ENCODE measurements around the gene TSPAN11.

The TSPAN11 gene

DNA sequence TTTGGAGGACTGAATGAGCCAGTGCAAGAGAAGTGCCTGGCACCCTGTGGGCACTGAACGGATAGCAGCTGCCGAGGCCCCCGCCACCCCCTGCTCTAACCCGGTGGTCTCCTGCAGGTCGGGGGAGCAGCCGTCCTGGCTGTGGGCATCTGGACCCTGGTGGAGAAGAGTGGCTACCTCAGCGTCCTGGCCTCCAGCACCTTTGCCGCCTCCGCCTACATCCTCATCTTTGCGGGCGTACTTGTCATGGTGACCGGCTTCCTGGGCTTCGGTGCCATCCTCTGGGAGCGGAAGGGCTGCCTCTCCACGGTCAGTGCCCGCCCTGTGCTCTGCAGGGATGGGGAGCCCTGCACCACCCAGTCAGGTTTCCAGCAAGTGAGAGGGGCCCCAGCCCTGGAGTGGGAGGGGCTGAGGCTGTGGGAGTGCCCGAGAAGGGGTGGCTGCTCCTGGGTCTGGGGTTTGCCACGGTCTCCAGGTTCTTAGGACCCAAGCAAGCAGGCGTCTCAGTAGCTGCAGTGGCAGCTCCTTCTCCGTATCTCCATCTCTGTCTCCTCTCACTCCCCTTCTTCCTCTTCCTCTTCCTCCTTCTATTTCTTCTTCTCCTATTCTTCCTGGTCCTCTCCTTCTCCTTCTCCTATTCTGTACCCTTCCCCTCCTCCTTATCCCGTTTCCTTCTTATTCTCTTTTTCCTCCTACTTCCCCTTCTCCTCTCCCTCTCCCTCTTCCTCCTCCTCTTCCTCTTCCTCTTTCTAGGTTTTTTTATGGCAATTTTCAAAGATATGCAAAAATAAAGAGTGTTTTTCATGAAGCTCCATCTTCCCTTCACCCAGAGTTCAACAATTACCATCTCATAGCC is 37.4 kb downstream of the TSPAN11 start:
- no peaks in the 10 kb centered on the region for H3K9me3 ChIP-seq (replicated peaks in 1 of 11)
- TF ChIP-seq Cebpa-rat (IDR thresholded peaks at IDR 0.05): no peak
- no peaks in the 10 kb centered on the region for H3K36me3 ChIP-seq
- H4K20me1 ChIP-seq: no peaks in the 10 kb centered on the region; a peak in 1 of 22 replicates
- H3K27me3 ChIP-seq: no peaks in the 10 kb centered on the region
- peaks cover 0 to 8% (median 2%) of the 10 kb centered on the region in 10 experiments; a peak in 6 of 20 replicates for H3K4me1 ChIP-seq
- H3K4me3 ChIP-seq: no peak overlapping the region
- H3K9ac ChIP-seq: no peak overlapping the region
- no peak overlapping the region for H3K27ac ChIP-seq
- H3K4me2 ChIP-seq: no peak overlapping the region

DNA sequence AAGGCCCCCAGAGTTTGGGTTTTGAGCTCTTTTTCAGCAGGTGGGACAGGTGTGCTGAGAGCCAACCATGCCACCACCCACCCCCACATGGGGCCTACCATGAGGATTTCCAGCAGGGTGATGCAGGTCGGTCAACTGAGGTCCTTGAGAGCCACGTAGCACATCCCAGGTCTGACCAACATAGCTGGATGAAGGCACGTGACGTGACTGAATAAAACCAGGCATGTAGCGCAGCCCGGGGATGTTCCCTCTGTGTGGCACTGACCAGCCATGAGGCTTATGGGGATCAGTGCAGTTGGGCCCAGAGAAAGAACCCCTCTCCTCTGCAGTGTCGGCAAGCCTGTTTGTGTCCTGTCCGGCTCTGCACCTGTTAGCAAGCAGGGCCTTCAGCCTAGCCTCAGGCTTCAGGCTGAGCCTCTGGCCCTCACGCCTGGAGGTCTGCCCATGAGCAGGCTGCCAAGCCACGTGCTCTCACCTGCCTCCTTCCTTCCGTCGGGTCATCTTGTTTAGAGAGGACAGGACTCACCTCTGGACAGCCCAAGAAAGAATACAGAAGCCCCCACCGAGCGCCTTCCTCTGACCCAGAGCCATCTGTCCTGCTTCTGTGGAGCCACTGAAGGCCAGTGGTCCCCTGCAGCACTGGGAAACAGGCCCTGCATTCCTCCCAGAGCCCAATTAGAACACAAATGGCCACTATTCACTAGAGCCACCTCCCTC is 38.5 kb downstream of the TSPAN11 start:
- Histone ChIP-seq H3K9me3 (replicated peaks in 1 of 11) (no peaks in the 10 kb centered on the region), H3K27ac (no peak overlapping the region), H3K9ac (no peak overlapping the region), H3K4me1 (peaks cover 0 to 8% (median 2%) of the 10 kb centered on the region in 10 experiments; a peak in 6 of 20 replicates), H3K4me2 (no peak overlapping the region), H3K4me3 (no peak overlapping the region), H3K36me3 (no peaks in the 10 kb centered on the region), H3K27me3 (no peaks in the 10 kb centered on the region), H4K20me1 (no peaks in the 10 kb centered on the region; a peak in 1 of 22 replicates)
- no peak for TF ChIP-seq Cebpa-rat (IDR thresholded peaks at IDR 0.05)

DNA sequence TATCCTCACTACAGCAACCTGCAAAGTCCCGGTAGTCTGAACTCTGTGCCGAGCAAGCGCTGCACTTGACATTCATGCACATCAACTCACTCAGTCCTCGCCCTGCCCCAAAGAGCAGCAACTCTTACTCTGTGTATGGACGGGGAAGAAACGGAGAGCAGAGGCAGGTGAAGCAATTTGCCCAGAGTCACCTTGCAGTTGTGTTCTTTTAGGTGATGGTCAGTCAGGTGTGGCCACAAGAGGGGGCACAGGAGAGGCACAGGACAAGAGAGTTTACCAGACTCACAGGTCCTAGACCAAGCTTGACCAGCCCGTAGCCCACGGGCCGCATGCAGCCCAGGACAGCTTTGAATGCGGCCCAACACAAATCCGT is 39.1 kb downstream of the TSPAN11 start:
- no peak overlapping the region for H3K4me2 ChIP-seq
- H3K4me1 ChIP-seq: peaks cover 0 to 11% (median 3%) of the 10 kb centered on the region in 10 experiments; a peak in 6 of 20 replicates
- no peaks in the 10 kb centered on the region for H3K36me3 ChIP-seq
- H3K4me3 ChIP-seq: no peak overlapping the region
- no peaks in the 10 kb centered on the region for H3K27me3 ChIP-seq
- no peak overlapping the region for H3K9ac ChIP-seq
- H4K20me1 ChIP-seq: no peaks in the 10 kb centered on the region; a peak in 1 of 22 replicates
- no peak overlapping the region for H3K27ac ChIP-seq
- no peaks in the 10 kb centered on the region for H3K9me3 ChIP-seq (replicated peaks in 1 of 11)
- no peak for TF ChIP-seq Cebpa-rat (IDR thresholded peaks at IDR 0.05)

DNA sequence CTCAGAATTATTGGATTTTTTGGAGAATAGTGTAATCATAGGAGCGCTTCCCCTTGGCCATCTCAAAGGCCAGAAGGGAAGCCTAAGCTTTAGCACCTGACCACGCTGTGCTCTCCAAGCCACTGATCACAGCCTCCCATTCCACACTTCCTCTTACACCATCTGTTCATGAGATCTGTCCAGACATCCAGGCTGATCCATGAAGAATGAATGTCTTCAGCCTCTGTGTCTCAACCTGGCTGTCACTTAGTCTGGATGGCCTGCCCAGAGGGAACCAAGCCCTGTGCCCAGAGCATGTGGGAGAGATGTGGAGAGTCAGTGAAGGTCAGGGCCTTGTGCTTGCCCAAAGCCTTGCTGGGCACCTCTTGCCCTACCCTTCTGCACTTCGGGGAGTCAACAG is 40.5 kb downstream of the TSPAN11 start:
- TF ChIP-seq Cebpa-rat (IDR thresholded peaks at IDR 0.05): no peak

GRCh38 chr12:30968211-30968610 is 41.7 kb downstream of the TSPAN11 start:
- no peak for TF ChIP-seq Cebpa-rat (IDR thresholded peaks at IDR 0.05)
- H3K27me3 ChIP-seq: no peaks in the 10 kb centered on the region
- no peak overlapping the region for H3K27ac ChIP-seq

More for the DNA sequence above, 40.5 kb downstream of the TSPAN11 start:
- Histone ChIP-seq H3K27ac (no peak overlapping the region), H3K27me3 (no peaks in the 10 kb centered on the region), H3K4me3 (no peak overlapping the region), H3K9me3 (replicated peaks in 1 of 11) (no peaks in the 10 kb centered on the region), H3K4me1 (peaks cover 0 to 15% (median 5%) of the 10 kb centered on the region in 10 experiments; a peak in 6 of 20 replicates), H3K4me2 (peak overlapping the region in 1 of 11 experiments; percentile 1; a peak in 1 of 22 replicates), H4K20me1 (no peaks in the 10 kb centered on the region; a peak in 1 of 22 replicates), H3K36me3 (no peaks in the 10 kb centered on the region), H3K9ac (no peak overlapping the region)

GRCh38 chr12:30969006-30969405 is 42.5 kb downstream of the TSPAN11 start:
- Histone ChIP-seq H3K4me2 (no peak overlapping the region), H3K4me1 (peaks cover 0 to 15% (median 3%) of the 10 kb centered on the region in 10 experiments; a peak in 6 of 20 replicates), H3K4me3 (no peak overlapping the region), H3K27me3 (no peaks in the 10 kb centered on the region), H3K9ac (no peak overlapping the region), H3K27ac (no peak overlapping the region), H3K36me3 (no peaks in the 10 kb centered on the region), H3K9me3 (replicated peaks in 1 of 11) (no peaks in the 10 kb centered on the region), H4K20me1 (no peaks in the 10 kb centered on the region; a peak in 1 of 22 replicates)
- TF ChIP-seq Cebpa-rat (IDR thresholded peaks at IDR 0.05): no peak

More at GRCh38 chr12:30968211-30968610, 41.7 kb downstream of the TSPAN11 start:
- Histone ChIP-seq H3K9me3 (replicated peaks in 1 of 11) (no peaks in the 10 kb centered on the region), H3K4me3 (no peak overlapping the region), H3K4me2 (no peak overlapping the region), H3K4me1 (peaks cover 0 to 15% (median 5%) of the 10 kb centered on the region in 10 experiments; a peak in 6 of 20 replicates), H3K9ac (no peak overlapping the region), H3K36me3 (no peaks in the 10 kb centered on the region), H4K20me1 (no peaks in the 10 kb centered on the region; a peak in 1 of 22 replicates)

DNA sequence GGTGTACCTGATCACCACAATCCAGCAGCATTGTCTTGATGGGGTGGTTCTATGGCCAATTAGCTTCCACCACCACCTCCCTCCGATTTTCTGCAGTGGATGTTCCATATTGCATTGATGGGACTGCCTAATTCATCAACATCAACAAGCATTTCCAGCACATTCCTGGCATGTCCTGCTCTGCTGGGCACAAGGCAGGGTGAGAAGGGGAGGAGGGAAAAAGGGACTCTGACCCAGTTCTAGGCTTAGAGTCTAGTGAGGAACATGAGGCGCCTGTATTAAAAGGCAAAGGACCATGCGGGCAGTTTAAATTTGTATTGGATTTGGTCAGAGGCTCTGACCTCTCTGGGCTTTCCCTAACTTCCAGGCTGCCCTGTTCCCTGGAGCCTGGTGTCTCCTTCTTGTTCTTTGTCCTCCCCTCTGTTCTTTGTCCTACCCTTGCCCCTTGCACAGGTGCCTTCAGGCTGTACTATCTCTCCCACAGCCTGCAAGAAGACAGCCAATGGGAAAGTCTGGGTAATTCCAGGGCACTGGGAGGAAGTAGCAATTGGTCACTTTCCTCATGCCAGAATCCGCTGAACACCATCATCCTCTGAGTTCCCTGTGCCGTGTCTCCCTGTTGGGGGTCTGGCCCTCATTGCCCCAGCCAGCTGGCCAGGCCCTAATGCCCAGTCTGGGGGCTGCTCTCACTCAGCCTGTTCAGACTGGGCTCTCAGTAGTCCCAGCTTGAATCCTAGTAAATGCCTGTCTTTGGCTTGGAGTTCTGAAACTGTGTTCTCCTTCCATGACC is 43.3 kb downstream of the TSPAN11 start:
- no peaks in the 10 kb centered on the region for H3K36me3 ChIP-seq
- no peak overlapping the region for H3K4me3 ChIP-seq
- H3K27ac ChIP-seq: no peak overlapping the region
- TF ChIP-seq Cebpa-rat (IDR thresholded peaks at IDR 0.05): no peak
- no peaks in the 10 kb centered on the region for H3K9me3 ChIP-seq (replicated peaks in 1 of 11)
- peaks cover 0 to 15% (median 2%) of the 10 kb centered on the region in 10 experiments; a peak in 4 of 20 replicates for H3K4me1 ChIP-seq
- no peaks in the 10 kb centered on the region for H3K27me3 ChIP-seq
- peaks cover 0 to 4% (median 0%) of the 10 kb centered on the region in 11 experiments; a peak in 2 of 22 replicates for H4K20me1 ChIP-seq
- H3K4me2 ChIP-seq: no peak overlapping the region
- no peak overlapping the region for H3K9ac ChIP-seq

DNA sequence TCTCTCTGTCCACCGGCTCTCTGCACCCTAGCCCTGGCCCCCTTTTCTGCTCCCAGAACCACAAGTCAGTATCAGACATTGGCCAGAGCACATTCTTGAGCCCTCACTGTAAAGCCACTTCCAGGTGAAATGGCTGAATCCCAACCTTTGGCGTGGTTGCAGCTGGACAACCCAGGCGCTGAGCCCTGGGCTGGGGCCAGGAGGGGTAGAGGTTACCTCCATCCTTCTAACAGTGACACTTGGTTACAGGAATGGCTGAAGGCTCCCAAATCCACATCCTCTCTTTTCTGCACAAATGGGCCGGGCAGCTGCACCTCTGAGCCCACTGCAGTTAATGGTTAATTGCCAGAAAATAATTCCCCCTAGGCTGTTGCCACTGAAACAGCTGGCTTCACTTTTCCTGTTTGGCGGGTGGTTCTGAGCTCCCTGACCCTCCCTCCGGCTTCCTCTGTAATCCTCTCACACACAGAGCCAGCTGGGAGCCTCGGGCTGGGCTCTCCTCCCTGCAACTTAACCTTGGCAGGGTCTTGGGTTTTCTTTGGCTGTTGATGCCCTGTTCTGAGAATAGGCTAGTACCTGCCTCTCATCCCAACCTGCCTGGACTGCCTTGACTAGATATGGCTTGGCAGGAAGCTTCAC is 44.1 kb downstream of the TSPAN11 start:
- Histone ChIP-seq H3K27ac (no peak overlapping the region), H3K4me3 (no peak overlapping the region), H4K20me1 (peaks cover 0 to 8% (median 0%) of the 10 kb centered on the region in 11 experiments; a peak in 2 of 22 replicates), H3K27me3 (no peaks in the 10 kb centered on the region), H3K9me3 (replicated peaks in 1 of 11) (no peaks in the 10 kb centered on the region), H3K36me3 (no peaks in the 10 kb centered on the region), H3K9ac (no peak overlapping the region), H3K4me2 (peak overlapping the region in 2 of 11 experiments; percentile 7 to 28; a peak in 2 of 22 replicates), H3K4me1 (peaks cover 0 to 15% (median 2%) of the 10 kb centered on the region in 10 experiments; a peak in 4 of 20 replicates)
- no peak for TF ChIP-seq Cebpa-rat (IDR thresholded peaks at IDR 0.05)
